DMS 273 (cell line): ENCODE data around the gene TOX2.
A peak's percentile ranks its signal among the peaks of the same experiment; 100 is the strongest.

ENCODE experiments used
- DNase-seq: peaks from one replicate; lab custom pipeline; 2025; ENCODE audit not compliant: unreplicated experiment; lab: John Stamatoyannopoulos, UW

Gene TOX2

DNA sequence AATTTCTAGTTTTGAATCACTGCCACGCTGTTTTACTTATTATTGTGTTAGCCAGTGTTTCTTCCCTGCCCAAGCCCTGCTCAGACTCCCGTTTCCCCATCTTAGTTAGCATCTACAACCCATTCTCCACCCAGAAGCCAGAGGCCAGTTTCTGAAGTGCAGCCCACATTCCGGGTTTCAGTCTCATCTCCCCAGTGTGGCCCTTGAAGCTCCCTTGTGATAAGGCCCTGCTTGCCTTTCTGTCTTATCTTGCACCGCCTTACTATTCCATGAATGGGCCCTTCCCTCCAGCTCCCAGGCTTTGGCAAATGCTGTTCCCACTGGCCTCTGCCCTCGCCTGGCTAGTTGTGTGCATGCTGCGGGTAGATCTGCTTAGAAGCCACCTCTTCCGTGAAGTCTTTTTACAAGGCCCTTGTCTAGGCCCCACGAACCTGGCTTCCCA, 41.1 kb downstream of the TOX2 start:
- DNase-seq, result no peak

DNA sequence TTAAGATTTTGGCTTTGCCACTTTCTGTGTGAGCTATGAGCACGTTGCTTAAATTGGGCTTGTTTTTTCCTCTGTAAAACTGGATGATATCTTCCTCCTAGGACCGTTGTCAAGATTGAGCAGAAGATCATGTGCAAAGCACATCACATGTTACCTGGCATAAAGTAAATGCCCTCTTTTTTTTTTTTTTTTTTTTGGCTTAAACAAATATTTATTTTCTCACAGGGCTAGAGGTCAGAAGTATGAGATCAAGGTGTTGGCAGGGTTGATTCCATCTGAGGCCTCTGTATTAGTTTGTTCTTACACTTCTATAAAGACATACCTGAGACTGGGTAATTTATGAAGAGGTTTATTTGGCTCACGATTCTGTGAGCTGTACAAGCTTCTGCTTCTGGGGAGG, 42.7 kb downstream of the TOX2 start:
- DNase-seq, result no peak

- no peak for DNase-seq
Measured at GRCh38 chr20:43958626-43959025, 44.0 kb downstream of the TOX2 start.

DNA sequence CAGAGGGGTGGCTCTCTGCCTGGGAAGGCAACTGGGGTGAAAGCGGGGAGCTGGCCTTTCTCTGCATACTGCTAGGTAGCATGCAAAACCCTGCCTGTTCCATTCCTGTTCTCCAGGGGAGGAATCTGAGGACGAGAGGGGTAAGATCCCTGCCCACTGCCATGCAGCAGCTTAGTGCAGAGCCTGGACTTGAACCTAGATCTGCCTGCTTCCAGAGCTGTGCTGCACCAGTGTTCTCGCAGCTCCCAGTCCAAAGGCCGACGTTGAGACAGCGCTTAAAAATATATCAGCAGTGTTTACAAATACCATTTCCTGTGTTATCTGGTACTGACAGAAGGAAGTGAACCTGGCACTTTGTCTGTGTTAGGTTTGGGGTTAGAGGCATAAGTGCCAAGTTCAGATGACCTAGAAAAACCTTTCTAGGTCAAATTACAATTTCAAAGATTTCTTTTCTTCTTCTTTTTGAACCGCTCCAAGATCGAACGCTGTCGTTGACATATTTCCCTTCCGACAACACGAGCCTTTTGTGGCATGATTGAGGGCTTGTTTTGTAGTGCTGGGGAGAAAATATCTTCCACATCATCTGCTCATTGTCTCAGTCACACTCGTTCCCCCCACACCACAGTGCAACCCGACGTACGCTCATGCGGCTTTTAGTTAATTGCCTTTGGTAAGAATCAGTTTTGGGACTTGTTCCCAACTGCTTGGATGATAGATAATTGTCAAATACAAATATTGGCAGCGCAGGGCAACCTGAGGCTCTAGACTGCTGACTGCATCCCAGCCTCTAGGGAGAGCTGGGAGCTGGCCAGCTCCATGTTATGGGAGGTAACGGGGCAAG, 44.6 kb downstream of the TOX2 start:
- DNase-seq, result peak; percentile 35

DNA sequence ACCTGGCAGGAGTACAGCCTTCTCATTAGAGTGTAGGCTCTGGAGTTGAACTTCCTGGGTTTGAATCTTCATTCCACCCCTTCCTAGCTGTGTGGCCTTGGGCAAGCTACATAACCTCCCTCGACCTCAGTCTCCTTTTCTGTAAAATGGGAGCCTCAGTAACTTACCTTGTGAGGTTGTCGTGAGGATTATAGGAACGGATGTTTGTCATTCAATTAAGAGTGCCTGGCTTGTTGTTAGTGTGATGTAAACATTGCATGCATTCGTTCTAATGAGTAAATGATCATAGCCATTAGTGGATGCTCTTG, 45.2 kb downstream of the TOX2 start:
- DNase-seq, result no peak

DNA sequence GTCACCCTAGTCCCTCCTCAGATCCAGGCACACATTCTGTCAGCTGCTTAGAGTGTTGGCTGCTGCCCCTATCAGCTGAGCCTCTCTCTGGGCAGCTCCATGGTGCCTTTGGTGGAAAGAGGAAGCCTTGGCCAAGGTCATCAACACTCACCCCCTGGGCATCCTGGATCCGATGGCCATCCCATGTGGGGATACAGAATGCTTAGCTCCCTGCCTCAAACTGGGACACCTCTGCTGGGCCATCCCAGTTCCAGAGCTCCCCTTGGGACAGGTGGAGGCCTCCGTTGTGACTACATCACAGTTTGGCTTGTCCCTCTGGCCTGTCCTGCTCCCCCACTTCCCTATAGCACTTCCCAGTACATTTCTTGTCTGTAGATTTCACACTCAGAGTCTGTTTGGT, 45.6 kb downstream of the TOX2 start:
- no peak for DNase-seq

GRCh38 chr20:43961116-43961515, 46.5 kb downstream of the TOX2 start:
- DNase-seq, result no peak

GRCh38 chr20:43961541-43962471, 47.2 kb downstream of the TOX2 start:
- DNase-seq, result no peak

GRCh38 chr20:43962530-43962929, 47.9 kb downstream of the TOX2 start:
- no peak for DNase-seq

- DNase-seq, result no peak
Measured at GRCh38 chr20:43963233-43963632, 48.6 kb downstream of the TOX2 start.

GRCh38 chr20:43963872-43964791, 49.5 kb downstream of the TOX2 start:
- peak; percentile 79 for DNase-seq

DNA sequence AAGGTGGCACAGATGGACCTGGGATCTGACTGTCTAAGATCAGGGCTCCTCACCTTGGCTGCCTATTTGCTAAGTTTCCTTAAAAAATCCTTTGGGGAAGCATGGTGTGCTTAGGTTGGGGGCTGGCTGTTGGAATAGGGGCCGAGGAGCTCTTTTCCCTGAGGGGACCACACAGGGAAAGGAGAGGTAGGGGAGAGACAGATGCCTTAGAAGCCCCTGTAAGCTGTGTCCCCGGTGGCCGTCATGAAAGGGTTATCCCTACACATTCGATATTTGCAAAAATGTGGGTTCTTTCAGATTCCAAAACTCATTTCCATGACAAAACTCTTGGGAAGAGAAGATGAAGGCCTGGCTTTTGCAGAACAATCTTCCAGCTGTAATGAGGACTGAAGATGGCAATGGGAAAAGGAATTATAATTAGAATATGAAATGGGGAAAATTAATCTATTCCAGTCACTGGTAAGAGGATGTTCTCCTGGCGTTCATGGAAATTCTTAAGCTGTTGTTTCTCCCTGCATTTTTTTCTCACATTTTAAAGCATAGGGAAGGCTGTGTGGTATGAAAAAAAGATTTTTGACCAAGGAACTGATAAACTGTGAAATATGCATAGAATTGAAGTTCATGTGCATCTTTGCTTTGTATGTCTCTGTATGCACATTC, 53.8 kb downstream of the TOX2 start:
- DNase-seq, result no peak

- no peak for DNase-seq
Measured at GRCh38 chr20:43969028-43969447, 54.4 kb downstream of the TOX2 start.

- DNase-seq, result no peak
Measured at GRCh38 chr20:43969501-43970182, 55.0 kb downstream of the TOX2 start.

DNA sequence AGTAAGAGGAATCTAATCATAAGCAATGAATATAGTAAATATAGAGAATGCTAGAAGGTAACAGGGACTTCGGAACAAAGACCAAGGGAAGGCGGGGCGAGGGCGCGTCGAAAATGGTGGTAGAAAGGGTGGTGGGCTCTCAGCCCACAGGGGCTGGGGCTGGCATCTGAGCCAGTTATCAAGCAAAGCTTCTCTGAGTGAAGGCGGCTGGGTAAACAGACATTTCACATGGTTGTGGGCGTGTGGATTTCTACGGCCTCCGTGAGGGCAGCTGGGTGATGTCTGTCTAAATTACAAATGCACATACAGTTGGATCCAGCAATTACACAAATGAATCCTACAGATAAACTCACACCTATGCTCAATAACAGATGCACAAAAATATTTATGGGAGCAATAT, 56.6 kb downstream of the TOX2 start:
- DNase-seq, result no peak

DNA sequence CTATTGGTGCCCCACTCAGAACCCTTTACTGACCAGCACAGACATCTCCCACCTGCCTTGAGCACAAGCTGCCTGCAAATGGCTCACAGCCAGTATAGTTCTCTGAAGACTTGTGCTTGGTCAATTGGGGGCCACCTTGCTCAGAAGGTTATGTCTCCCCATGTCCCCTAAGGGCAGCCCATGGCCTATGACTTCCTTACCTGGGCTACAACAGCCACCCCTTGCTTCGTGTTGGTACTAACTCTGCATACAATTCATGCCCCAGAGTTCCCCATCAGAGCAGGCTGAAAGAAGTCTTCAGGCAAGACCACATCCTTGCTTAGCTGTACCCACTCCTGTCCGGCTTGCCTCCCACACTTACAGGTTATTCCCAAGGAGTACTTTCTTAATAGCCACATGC, 57.4 kb downstream of the TOX2 start:
- DNase-seq, result no peak

GRCh38 chr20:43972692-43973091, 58.0 kb downstream of the TOX2 start:
- DNase-seq, result no peak

DNA sequence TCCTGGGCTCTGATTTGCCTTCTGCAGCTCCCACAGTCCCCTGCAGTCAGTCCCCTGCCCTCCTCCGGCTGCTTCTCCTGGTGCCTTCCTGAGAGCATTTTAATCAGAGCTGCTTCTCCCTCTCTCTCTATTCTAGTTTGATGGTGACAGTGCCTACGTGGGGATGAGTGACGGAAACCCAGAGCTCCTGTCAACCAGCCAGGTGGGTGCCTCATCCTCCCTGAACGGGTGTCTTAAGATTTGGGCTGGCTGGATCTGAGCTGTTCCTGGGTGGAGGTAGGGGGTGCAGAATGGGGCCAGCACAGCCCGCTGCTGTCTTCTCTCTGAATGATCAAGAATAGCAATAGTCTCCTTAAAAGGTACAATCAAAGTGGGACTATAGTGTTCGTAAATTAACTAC, 58.6 kb downstream of the TOX2 start:
- DNase-seq, result no peak

- DNase-seq, result no peak
Measured at GRCh38 chr20:43973671-43974450, 59.2 kb downstream of the TOX2 start.
